ENCODE measurements around the gene TMEM185B. TPM values are rescaled to one million over a fixed set of nuclear protein-coding genes. Genes with fewer than 3 reads are reported as not detected.

TMEM185B gene
- total RNA-seq (2022; extraction: Qiagen RNA extraction) = 41.3 to 48.7 TPM (median 46.8 TPM) in 5 replicates

DNA sequence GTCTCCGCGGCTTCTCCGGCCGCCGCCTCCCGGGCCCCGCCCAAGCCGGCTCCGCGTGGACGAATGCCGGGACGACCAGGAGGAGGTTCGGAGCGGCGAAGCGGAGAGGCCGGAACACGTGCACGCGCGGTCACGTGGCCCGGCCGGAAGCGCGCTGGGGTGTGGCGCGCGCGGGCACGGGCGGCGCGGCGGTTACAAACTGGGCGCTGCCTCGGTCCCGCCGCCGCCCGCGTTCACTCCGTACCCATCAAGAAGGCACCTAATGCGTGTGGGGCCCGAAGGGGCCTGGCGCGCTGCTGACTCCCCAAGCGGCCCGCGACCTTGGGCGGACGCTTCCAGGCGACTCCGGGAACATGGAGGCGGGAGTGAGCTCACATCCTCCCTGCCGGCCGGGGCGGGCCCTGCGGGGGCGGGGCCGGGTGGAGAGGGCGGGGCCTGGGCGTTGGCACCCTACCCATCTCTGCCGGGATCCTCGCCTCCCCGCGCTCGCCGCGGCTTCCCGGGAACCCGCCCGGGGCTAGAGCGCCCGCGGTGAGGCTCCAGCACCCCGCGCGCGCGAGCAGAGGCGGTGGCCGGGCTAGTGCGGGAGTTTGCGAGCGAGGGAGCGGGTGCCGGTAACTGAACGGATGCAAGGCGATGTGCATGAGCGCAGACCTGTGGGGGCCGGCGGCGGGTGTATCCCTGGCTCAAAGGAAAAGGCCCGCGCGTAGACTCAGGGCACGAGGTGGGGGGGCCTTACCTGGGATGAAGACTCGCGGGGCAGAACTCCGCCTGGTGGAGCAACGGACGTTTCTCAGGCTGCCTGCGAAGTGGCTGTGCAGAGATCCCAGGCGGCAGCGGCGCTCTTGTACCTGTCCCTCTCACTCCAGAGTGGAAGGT lies at the start of gene TMEM185B:
Gene TMEM185B (minus strand): TSS at position 367 of the 879 bp plus-strand sequence. CDS start 424 bp downstream, outside the sequence.

DNA sequence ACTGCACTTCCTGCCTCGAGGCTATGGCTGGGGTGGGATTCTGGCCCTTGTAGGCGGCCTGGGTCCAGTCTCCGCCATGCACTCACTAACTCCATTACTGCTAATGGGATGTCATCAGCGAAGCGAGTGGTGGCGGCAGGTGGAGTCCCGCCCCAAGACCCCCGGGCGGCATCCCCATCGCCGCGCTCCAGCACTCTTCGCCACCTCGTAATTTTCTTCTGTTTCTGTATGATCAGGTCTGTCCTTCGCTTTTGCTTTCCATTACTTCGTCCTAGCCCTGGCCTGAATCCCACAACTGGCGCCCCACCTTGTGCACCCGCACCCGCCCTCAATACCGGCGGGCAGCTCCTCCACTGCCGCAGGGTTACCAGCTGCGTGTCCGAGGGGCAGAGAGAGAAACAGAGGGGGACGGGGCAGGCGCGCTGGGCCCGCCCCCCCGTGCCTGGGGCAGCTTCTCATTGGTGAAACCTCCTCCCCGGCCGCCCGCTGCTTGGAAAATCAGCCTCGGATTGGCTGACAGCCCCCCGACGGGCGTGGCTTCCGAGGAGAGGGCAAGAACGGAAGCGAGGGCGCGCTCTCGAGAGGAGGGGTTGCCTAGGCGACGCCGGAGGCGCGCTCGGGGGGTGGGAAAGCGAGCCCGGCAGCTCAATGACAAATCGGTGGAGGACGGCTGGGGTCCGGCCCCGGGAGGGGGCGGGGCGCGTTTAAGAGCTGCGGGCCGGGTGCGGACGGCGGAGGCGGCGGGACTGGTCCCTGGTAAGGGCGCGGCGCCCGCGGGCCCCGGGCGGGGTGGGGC lies 29.2 kb upstream of the TMEM185B start, which contains the start of gene RALB:
Gene RALB (plus strand): TSS at position 628 of the 796 bp plus-strand sequence. CDS start 25,813 bp downstream, outside the sequence.

Other genes with a start within 250 kb of the TMEM185B start
- gene EPB41L5, start 210.3 kb downstream of the TMEM185B start, total RNA-seq (2022; extraction: Qiagen RNA extraction) = 4.4 to 5.9 TPM (median 5.2 TPM) in 5 replicates
- 58.0 to 67.7 TPM (median 63.6 TPM) in 5 replicates for gene RALB, start 29.5 kb upstream of the TMEM185B start, total RNA-seq (2022; extraction: Qiagen RNA extraction)
- gene INHBB, start 122.7 kb upstream of the TMEM185B start, total RNA-seq (2022; extraction: Qiagen RNA extraction) = 22.0 to 35.9 TPM (median 28.5 TPM) in 5 replicates